Fibroblast of lung (primary cell): ENCODE results near the gene CBFA2T2. TPM values are rescaled to one million over a fixed set of nuclear protein-coding genes. Genes with fewer than 3 reads are reported as not detected.

Source experiments
- DNase-seq, 2 donors: peaks; one replicate each; pipeline versions ENCODE4 v3.0.0 to v3.0.0-alpha.2; 2010; ENCODE audit warnings: low read depth in 2 of 2
- H2AFZ ChIP-seq: 2 replicates; pipeline ENCODE4 v1.5.1; 2012; ENCODE audit warnings: low read length, control low read depth, inconsistent platforms
- H3K27ac ChIP-seq: 2 replicates; pipeline ENCODE4 v1.5.1; 2011; ENCODE audit warnings: low read length, control low read depth; ENCODE audit not compliant: insufficient read depth
- H3K27me3 ChIP-seq: 2 replicates; pipeline ENCODE4 v1.5.1; 2011; ENCODE audit warnings: mild to moderate bottlenecking, low read length; ENCODE audit not compliant: control insufficient read depth, insufficient read depth
- H3K36me3 ChIP-seq: 2 replicates; pipeline ENCODE4 v1.5.1; 2011; ENCODE audit warnings: low read length; ENCODE audit not compliant: control insufficient read depth, insufficient read depth
- H3K4me1 ChIP-seq: 2 replicates; pipeline ENCODE4 v1.5.1; 2011; ENCODE audit warnings: low read length; ENCODE audit not compliant: control insufficient read depth, insufficient read depth; ENCODE audit errors: extremely low read depth
- H3K4me2 ChIP-seq: 2 replicates; pipeline ENCODE4 v1.5.1; 2011; ENCODE audit warnings: low read length, control low read depth; ENCODE audit not compliant: insufficient read depth; ENCODE audit errors: extremely low read depth
- H3K4me3 ChIP-seq, 4 experiments: fragments of 200-600 bp in 1 of 4; sonication (generic) in 1 of 4; replicated peaks in 1 of 4; 2 replicates each; pipeline ENCODE4 v1.5.1; 2011 to 2016; ENCODE audit warnings: low read length in 4 of 4, low read depth in 3 of 4, mild to moderate bottlenecking in 3 of 4, control low read depth in 2 of 4, inconsistent platforms in 1 of 4, mixed read lengths in 1 of 4; ENCODE audit not compliant: insufficient read depth in 1 of 4; ENCODE audit errors: control extremely low read depth in 1 of 4
- H3K79me2 ChIP-seq: 2 replicates; pipeline ENCODE4 v1.5.1; 2012; ENCODE audit warnings: mild to moderate bottlenecking, low read length, inconsistent platforms; ENCODE audit not compliant: control insufficient read depth, insufficient read depth
- H3K9ac ChIP-seq: 2 replicates; pipeline ENCODE4 v1.5.1; 2011; ENCODE audit warnings: mild to moderate bottlenecking, low read length, control low read depth; ENCODE audit not compliant: insufficient read depth
- H3K9me3 ChIP-seq: 2 replicates; pipeline ENCODE4 v1.5.1; 2012; ENCODE audit warnings: low read depth, low read length; ENCODE audit not compliant: control insufficient read depth, insufficient read depth
- H4K20me1 ChIP-seq: 2 replicates; pipeline ENCODE4 v1.5.1; 2011; ENCODE audit warnings: low read length; ENCODE audit not compliant: control insufficient read depth, insufficient read depth; ENCODE audit errors: extremely low read depth
- CTCF ChIP-seq, 2 donors: IDR thresholded peaks in 1 of 2; conservative IDR thresholded peaks in 1 of 2; 1 replicate in 1 of 2; 2 replicates in 1 of 2; pipeline ENCODE4 v1.5.1; 2011 to 2012; ENCODE audit warnings: low read length in 2 of 2, control low read depth in 1 of 2, inconsistent platforms in 1 of 2, low read depth in 1 of 2, mild to moderate bottlenecking in 1 of 2
- EZH2 ChIP-seq: IDR thresholded peaks from 2 replicates; pipeline ENCODE4 v1.5.1; 2012; ENCODE audit warnings: low read length, control low read depth, mild to moderate bottlenecking; ENCODE audit errors: missing control alignments
- polyA plus RNA-seq, 2 donors: library from polyadenylated mRNA; depleted of rRNA in 1 of 2; stranded (reverse) in 1 of 2; unstranded in 1 of 2; fragments of >200 nt; gene quantifications; 2 replicates each; pipeline ENCODE4 v1.2.1, GENCODE V29; 2011 to 2012; ENCODE audit warnings: missing spikeins in 1 of 2
- total RNA-seq: library from RNA; depleted of rRNA; stranded (reverse); fragments of >200 nt; gene quantifications from 2 replicates; pipeline ENCODE4 v1.2.1, GENCODE V29; 2014

The CBFA2T2 gene
- total and polyA plus RNA-seq, 2 donors (not counting 1 experiment from before 2014, with no cell fraction given): 5.6 to 7.3 TPM

- TF ChIP-seq EZH2 (no peak), CTCF (conservative IDR thresholded peaks at IDR 0.05 in 1 of 2, IDR thresholded peaks at IDR 0.05 in 1 of 2; ENCODE audit: low read depth in 1 of 2, low read length in 2 of 2) (no peak)
- peaks cover 17% of the 10 kb centered on the region for H3K4me1 ChIP-seq
- H3K27me3 ChIP-seq: no peaks in the 10 kb centered on the region
- no peak overlapping the region for H3K4me3 ChIP-seq
- DNase-seq: no peak
- no peaks in the 10 kb centered on the region for H3K9me3 ChIP-seq
- no peak overlapping the region for H3K4me2 ChIP-seq
- H3K36me3 ChIP-seq: peaks cover 2% of the 10 kb centered on the region
- no peaks in the 10 kb centered on the region for H4K20me1 ChIP-seq
- H3K9ac ChIP-seq: no peak overlapping the region
- H3K27ac ChIP-seq: no peak overlapping the region
- no peaks in the 10 kb centered on the region for H3K79me2 ChIP-seq
- H2AFZ ChIP-seq: no peak overlapping the region
Observed at GRCh38 chr20:33676652-33677645, 187.1 kb downstream of the CBFA2T2 start.

GRCh38 chr20:33677991-33678702 lies 188.3 kb downstream of the CBFA2T2 start:
- Histone ChIP-seq H3K4me1 (peaks cover 17% of the 10 kb centered on the region), H3K27ac (no peak overlapping the region), H3K79me2 (no peaks in the 10 kb centered on the region), H3K4me3 (no peak overlapping the region), H4K20me1 (no peaks in the 10 kb centered on the region), H2AFZ (no peak overlapping the region), H3K9me3 (no peaks in the 10 kb centered on the region), H3K4me2 (no peak overlapping the region), H3K36me3 (no peaks in the 10 kb centered on the region), H3K9ac (no peak overlapping the region), H3K27me3 (no peaks in the 10 kb centered on the region)
- TF ChIP-seq CTCF (conservative IDR thresholded peaks at IDR 0.05 in 1 of 2, IDR thresholded peaks at IDR 0.05 in 1 of 2; ENCODE audit: low read depth in 1 of 2, low read length in 2 of 2) (no peak), EZH2 (no peak)
- DNase-seq: no peak

DNA sequence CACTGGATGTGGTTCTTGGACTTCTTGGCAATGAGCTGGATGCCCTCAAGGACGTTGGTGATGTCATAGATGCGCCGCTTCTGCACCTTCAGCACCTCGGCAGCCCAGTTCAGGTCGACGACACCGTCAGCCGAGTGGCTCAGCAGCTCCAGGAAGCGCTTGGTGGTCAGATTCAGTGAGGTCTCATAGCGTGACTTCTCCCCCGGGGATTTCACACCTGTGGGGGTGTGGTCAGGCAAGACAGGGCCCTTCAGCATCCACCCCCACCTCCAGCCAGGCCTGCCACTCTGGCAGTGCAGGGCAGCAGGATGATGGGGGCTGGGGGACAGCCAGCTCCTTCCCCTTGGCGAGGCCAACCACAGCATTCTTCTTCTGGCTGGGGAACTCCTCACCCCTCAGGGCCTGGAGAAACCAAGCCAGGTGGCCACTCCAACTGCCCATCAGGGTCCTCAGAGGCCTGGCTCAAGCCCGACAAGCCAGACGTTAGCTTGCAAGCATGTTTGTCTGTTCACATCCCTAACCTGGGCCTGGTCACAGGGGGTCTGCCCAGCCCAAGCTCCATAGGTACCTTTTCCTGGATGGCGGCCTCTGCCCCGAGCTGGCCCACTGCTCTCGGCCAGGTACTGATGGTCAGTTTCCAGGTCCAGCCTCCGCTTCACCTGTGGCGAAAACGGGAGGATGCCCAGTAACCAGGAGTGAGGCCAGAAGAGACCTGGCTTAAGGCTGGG lies 190.0 kb downstream of the CBFA2T2 start:
- H4K20me1 ChIP-seq: no peaks in the 10 kb centered on the region
- H3K27me3 ChIP-seq: no peaks in the 10 kb centered on the region
- H3K4me2 ChIP-seq: no peak overlapping the region
- H3K27ac ChIP-seq: no peak overlapping the region
- no peak overlapping the region for H3K4me3 ChIP-seq
- H3K79me2 ChIP-seq: peaks cover 9% of the 10 kb centered on the region
- no peaks in the 10 kb centered on the region for H3K36me3 ChIP-seq
- TF ChIP-seq EZH2 (no peak), CTCF (conservative IDR thresholded peaks at IDR 0.05 in 1 of 2, IDR thresholded peaks at IDR 0.05 in 1 of 2; ENCODE audit: low read depth in 1 of 2, low read length in 2 of 2) (no peak)
- peaks cover 10% of the 10 kb centered on the region for H3K4me1 ChIP-seq
- H3K9me3 ChIP-seq: no peaks in the 10 kb centered on the region
- H3K9ac ChIP-seq: no peak overlapping the region
- no peak overlapping the region for H2AFZ ChIP-seq
- DNase-seq: no peak
